CD4-positive, alpha-beta T cell treated with Interleukin-10 for 1 hour (primary cell): ENCODE measurements around the gene NUP35.
"Not testable (repeated sequence)": the region's sequence is repeated elsewhere in the genome, so short reads cannot be mapped to it uniquely, and the experiment has no call there.

ENCODE experiments used
- DNase-seq: peaks from one replicate; pipeline ENCODE4 v3.0.0-alpha.2; 2020

NUP35 gene

GRCh38 chr2:183148955-183149354, 24.7 kb downstream of the NUP35 start:
- no peak for DNase-seq

GRCh38 chr2:183149489-183149888, 25.2 kb downstream of the NUP35 start:
- DNase-seq = no peak

- DNase-seq = not testable (repeated sequence)
Measured at GRCh38 chr2:183152280-183152679, 28.0 kb downstream of the NUP35 start.

- DNase-seq = no peak
Measured at GRCh38 chr2:183153967-183154366, 29.7 kb downstream of the NUP35 start.

- DNase-seq = not testable (repeated sequence)
Measured at GRCh38 chr2:183154772-183155171, 30.5 kb downstream of the NUP35 start.

GRCh38 chr2:183157131-183157530, 32.9 kb downstream of the NUP35 start:
- no peak for DNase-seq

GRCh38 chr2:183162362-183162761, 38.1 kb downstream of the NUP35 start:
- DNase-seq = no peak

GRCh38 chr2:183163821-183164649, 39.8 kb downstream of the NUP35 start:
- no peak for DNase-seq

- DNase-seq = no peak
Measured at GRCh38 chr2:183164650-183165015, 40.4 kb downstream of the NUP35 start.

GRCh38 chr2:183166210-183166609, 42.0 kb downstream of the NUP35 start:
- no peak for DNase-seq

- DNase-seq = not testable (repeated sequence)
Measured at GRCh38 chr2:183166976-183167375, 42.7 kb downstream of the NUP35 start.

- DNase-seq = no peak
Measured at GRCh38 chr2:183172220-183172887, 48.1 kb downstream of the NUP35 start.

- DNase-seq = no peak
Measured at GRCh38 chr2:183179156-183179555, 54.9 kb downstream of the NUP35 start.

- DNase-seq = no peak
Measured at GRCh38 chr2:183185534-183185933, 61.3 kb downstream of the NUP35 start.

GRCh38 chr2:183186296-183186695, 62.1 kb downstream of the NUP35 start:
- no peak for DNase-seq

GRCh38 chr2:183186766-183187165, 62.5 kb downstream of the NUP35 start:
- DNase-seq = no peak

GRCh38 chr2:183192343-183192742, 68.1 kb downstream of the NUP35 start:
- DNase-seq = no peak

- no peak for DNase-seq
Measured at GRCh38 chr2:183193904-183194303, 69.7 kb downstream of the NUP35 start.

GRCh38 chr2:183195397-183195796, 71.2 kb downstream of the NUP35 start:
- DNase-seq = no peak

GRCh38 chr2:183195998-183196409, 71.8 kb downstream of the NUP35 start:
- DNase-seq = no peak

GRCh38 chr2:183204397-183204796, 80.2 kb downstream of the NUP35 start:
- no peak for DNase-seq

- DNase-seq = no peak
Measured at GRCh38 chr2:183207110-183207509, 82.9 kb downstream of the NUP35 start.

- no peak for DNase-seq
Measured at GRCh38 chr2:183209395-183210028, 85.3 kb downstream of the NUP35 start.
